CD4-positive, alpha-beta T cell (primary cell): ENCODE measurements around the gene SLC34A1. TPM values are rescaled to one million over a fixed set of nuclear protein-coding genes. Genes with fewer than 3 reads are reported as not detected.
"Not testable (repeated sequence)": the region's sequence is repeated elsewhere in the genome, so short reads cannot be mapped to it uniquely, and the experiment has no call there.

Source experiments
- ATAC-seq: fragments of 200-7000 bp; cut with Tn5 transposase; one replicate; pipeline ENCODE4 v1.10.0; 2022; ENCODE audit warnings: mild to moderate bottlenecking; ENCODE audit not compliant: poor library complexity
- CTCF ChIA-PET: fragments of 350-600 bp; sonication (Branson Sonifier 250); formaldehyde crosslinking; loops from one replicate; lab custom pipeline; 2021; ENCODE audit warnings: antibody characterized with exemption, inconsistent platforms; lab: Charles Lee
- POLR2A ChIA-PET: fragments of 350-600 bp; sonication (Branson Sonifier 250); formaldehyde crosslinking; loops from one replicate; lab custom pipeline; 2021; ENCODE audit warnings: antibody characterized with exemption, inconsistent platforms; lab: Charles Lee
- DNase-seq, 14 experiments: peaks; one replicate each; pipeline ENCODE4 v3.0.0-alpha.2; 2013 to 2020; ENCODE audit warnings: mixed read lengths in 2 of 14
- H3K27ac ChIP-seq, 2 donors: one replicate each; pipeline versions ENCODE4 v1.5.1 to v1.7.0; 2013; ENCODE audit warnings: low read length in 2 of 2, low read depth in 1 of 2, mild to moderate bottlenecking in 1 of 2
- H3K27me3 ChIP-seq, 2 experiments: 1 replicate in 1 of 2; 2 replicates in 1 of 2; pipeline versions ENCODE4 v1.6.1 to v1.7.0; 2013; ENCODE audit warnings: low read length in 2 of 2, control low read depth in 1 of 2, mild to moderate bottlenecking in 1 of 2, moderate library complexity in 1 of 2; ENCODE audit not compliant: insufficient read depth in 2 of 2, control insufficient read depth in 1 of 2
- H3K36me3 ChIP-seq: one replicate; pipeline ENCODE4 v1.6.1; 2013; ENCODE audit warnings: low read length, control low read depth; ENCODE audit not compliant: insufficient read depth
- H3K4me1 ChIP-seq: one replicate; pipeline ENCODE4 v1.6.1; 2013; ENCODE audit warnings: low read length, control low read depth; ENCODE audit not compliant: insufficient read depth
- H3K4me3 ChIP-seq: one replicate; pipeline ENCODE4 v1.5.1; 2013; ENCODE audit warnings: mild to moderate bottlenecking, low read length, moderate library complexity
- H3K9me3 ChIP-seq, 2 experiments: 1 replicate in 1 of 2; 2 replicates in 1 of 2; pipeline versions ENCODE4 v1.6.1 to v1.7.0; 2013; ENCODE audit warnings: low read length in 2 of 2, mild to moderate bottlenecking in 2 of 2, control low read depth in 1 of 2, moderate library complexity in 1 of 2; ENCODE audit not compliant: control insufficient read depth in 1 of 2, insufficient read depth in 1 of 2
- H3K27ac Mint-ChIP-seq: one replicate; pipeline ENCODE4 v1.8.0; 2020; ENCODE audit warnings: mixed read lengths
- H3K27me3 Mint-ChIP-seq: one replicate; pipeline ENCODE4 v1.8.0; 2021; ENCODE audit warnings: mixed read lengths
- H3K36me3 Mint-ChIP-seq: one replicate; pipeline ENCODE4 v1.8.0; 2021; ENCODE audit warnings: low read depth, mixed read lengths
- H3K4me1 Mint-ChIP-seq: one replicate; pipeline ENCODE4 v1.8.0; 2021; ENCODE audit warnings: low read depth, mixed read lengths
- H3K4me3 Mint-ChIP-seq: one replicate; pipeline ENCODE4 v1.8.0; 2020; ENCODE audit warnings: mild to moderate bottlenecking, mixed read lengths
- H3K9me3 Mint-ChIP-seq: one replicate; pipeline ENCODE4 v1.8.0; 2020; ENCODE audit warnings: mixed read lengths
- CTCF ChIP-seq: fragments of 200-600 bp; IDR thresholded peaks from one replicate; pipeline ENCODE4 v1.8.0; 2022; ENCODE audit warnings: antibody characterized with exemption, mild to moderate bottlenecking
- intact Hi-C, 2 experiments: fragments of 100-400 bp; cut with DNase I in 1 of 2; cut with micrococcal nuclease in 1 of 2; formaldehyde crosslinking; loops; one replicate each; pipeline versions ENCODE4 v1.15.1 to v1.9.0; 2023 to 2025; cut with DNase I, micrococcal nuclease
- total RNA-seq, 174 experiments: library from RNA in 2 of 174; stranded (reverse) in 2 of 174; gene quantifications; one replicate each; pipeline ENCODE4 v1.2.3 and lab custom pipeline; 2021 to 2026

Gene SLC34A1
- total RNA-seq, 2 experiments from 2014 or later: not detected

- Histone ChIP-seq H3K4me1 (peaks cover 97% of the 10 kb centered on the region), H3K9me3 (no peaks in the 10 kb centered on the region), H3K36me3 (peaks cover 18% of the 10 kb centered on the region), H3K4me3 (peak overlapping the region; percentile 99), H3K27ac (peak overlapping the region; percentile 78 to 80), H3K27me3 (no peaks in the 10 kb centered on the region)
- CTCF ChIA-PET: interaction anchor here (0.9 kb wide), 1 partner anchor 10 kb away, joined by 6 read pairs; no protein-coding TSS in a partner anchor
- DNase-seq: no peak
- Mint-ChIP-seq H3K4me3 (peak overlapping the region; percentile 82), H3K36me3 (peaks cover 41% of the 10 kb centered on the region), H3K27ac (peak overlapping the region; percentile 83), H3K9me3 (no peaks in the 10 kb centered on the region), H3K4me1 (peaks cover 93% of the 10 kb centered on the region), H3K27me3 (no peaks in the 10 kb centered on the region)
- no peak for ATAC-seq
- POLR2A ChIA-PET: interaction anchor here (1.2 to 6.2 kb wide), 2 partner anchors 8 to 12 kb away, joined by 3 to 51 read pairs; partner anchors contain the start of gene LMAN2
- intact Hi-C loops: loop anchor here (5.0 to 10.0 kb wide), 2 partner anchors 47 to 975 kb away; partner anchors contain the start of genes HIGD2A (in 1 of the 2), MXD3 (in 1 of the 2) and NOP16 (in 1 of the 2)
- TF ChIP-seq CTCF: no peak
Observed at GRCh38 chr5:177359451-177359851, 24.8 kb upstream of the SLC34A1 start.

- no peaks in the 10 kb centered on the region for H3K9me3 Mint-ChIP-seq
- H3K4me1 Mint-ChIP-seq: peaks cover 93% of the 10 kb centered on the region
- H3K4me3 Mint-ChIP-seq: peak overlapping the region; percentile 82
- H3K27me3 Mint-ChIP-seq: no peaks in the 10 kb centered on the region
- Histone ChIP-seq H3K9me3 (no peaks in the 10 kb centered on the region), H3K4me1 (peaks cover 98% of the 10 kb centered on the region), H3K36me3 (peaks cover 22% of the 10 kb centered on the region), H3K27ac (peak overlapping the region; percentile 78 to 80), H3K4me3 (peak overlapping the region; percentile 99), H3K27me3 (no peaks in the 10 kb centered on the region)
- ChIA-PET CTCF (interaction anchor here (0.9 kb wide), 1 partner anchor 10 kb away, joined by 6 read pairs; no protein-coding TSS in a partner anchor), POLR2A (interaction anchor here (1.2 to 6.2 kb wide), 2 partner anchors 9 to 11 kb away, joined by 3 to 51 read pairs; partner anchors contain the start of gene LMAN2)
- H3K36me3 Mint-ChIP-seq: peaks cover 45% of the 10 kb centered on the region
- ATAC-seq: no peak
- DNase-seq: no peak
- no peak for TF ChIP-seq CTCF
- peak overlapping the region; percentile 83 for H3K27ac Mint-ChIP-seq
- intact Hi-C loops: loop anchor here (5.0 to 10.0 kb wide), 2 partner anchors 48 to 975 kb away; partner anchors contain the start of genes MXD3 (in 2 of the 2), HIGD2A (in 1 of the 2) and NOP16 (in 1 of the 2)
Observed at GRCh38 chr5:177359860-177360259, 24.4 kb upstream of the SLC34A1 start.

GRCh38 chr5:177360740-177361139 is 23.5 kb upstream of the SLC34A1 start:
- Mint-ChIP-seq H3K4me1 (peaks cover 84% of the 10 kb centered on the region), H3K36me3 (peaks cover 51% of the 10 kb centered on the region), H3K27ac (peak overlapping the region; percentile 83), H3K4me3 (peak overlapping the region; percentile 90)
- CTCF ChIA-PET: interaction anchor here (0.5 to 1.4 kb wide), 4 partner anchors 8 to 189 kb away, joined by 3 read pairs; no protein-coding TSS in a partner anchor
- not testable (repeated sequence) for H3K9me3 Mint-ChIP-seq, H3K4me3 ChIP-seq, ATAC-seq, H3K27me3 Mint-ChIP-seq, H3K9me3 ChIP-seq, H3K27me3 ChIP-seq
- peaks cover 98% of the 10 kb centered on the region for H3K4me1 ChIP-seq
- H3K36me3 ChIP-seq: peaks cover 29% of the 10 kb centered on the region
- peak overlapping the region; percentile 45 to 82 for H3K27ac ChIP-seq
- POLR2A ChIA-PET: interaction anchor here (1.3 to 6.2 kb wide), 5 partner anchors 9 to 137 kb away, joined by 3 to 51 read pairs (median 12); partner anchors contain the start of genes LMAN2 and PDLIM7
- DNase-seq: peak in 1 of 14 experiments; percentile 18
- intact Hi-C loops: loop anchor here in 1 of 2 experiments (5.0 kb wide), 1 partner anchor 48 kb away; the partner anchor contains the start of gene MXD3
